ENCODE results near the gene JAKMIP1. TPM values are rescaled to one million over a fixed set of nuclear protein-coding genes. Genes with fewer than 3 reads are reported as not detected.

The JAKMIP1 gene
- total and polyA plus RNA-seq, 12 donors, result 0.14 to 5.3 (median 2.9) TPM; not detected in 2

DNA sequence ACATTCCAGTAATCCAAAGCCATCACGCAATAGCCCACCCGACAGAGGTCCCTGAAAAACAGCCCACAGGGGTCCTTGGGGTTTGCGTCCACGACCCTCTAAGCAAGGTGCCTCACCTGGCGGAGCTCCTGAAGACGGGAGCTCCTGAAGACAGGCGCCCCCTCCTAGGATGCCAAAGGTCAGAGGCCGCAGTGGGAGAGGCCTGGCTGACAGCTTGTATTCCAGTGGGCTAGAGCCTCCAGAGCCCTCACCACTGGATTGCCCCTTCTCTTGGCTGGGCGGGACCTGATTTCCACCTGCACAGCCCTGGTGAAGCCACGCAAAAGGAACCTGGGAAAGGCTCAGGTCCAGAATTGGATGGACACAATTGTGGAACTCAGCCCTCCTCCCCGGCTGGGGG is 39.6 kb upstream of the JAKMIP1 start:
- Histone ChIP-seq H3K9me3 (replicated peaks in 1 of 3) (no peaks in the 10 kb centered on the region), H3K36me3 (replicated peaks in 1 of 2) (no peaks in the 10 kb centered on the region), H3K4me1 (replicated peaks in 1 of 2) (no peaks in the 10 kb centered on the region), H3K4me3 (no peak overlapping the region), H3K27ac (no peak overlapping the region), H3K27me3 (no peaks in the 10 kb centered on the region)
- WGBS, 4 donors, result 58 to 78% (median 73%) methylated on average over 7 to 11 of the region's 11 CpGs
- no peak for TF ChIP-seq POLR2A (IDR thresholded peaks at IDR 0.05)
- TF ChIP-seq, protein P1, sequence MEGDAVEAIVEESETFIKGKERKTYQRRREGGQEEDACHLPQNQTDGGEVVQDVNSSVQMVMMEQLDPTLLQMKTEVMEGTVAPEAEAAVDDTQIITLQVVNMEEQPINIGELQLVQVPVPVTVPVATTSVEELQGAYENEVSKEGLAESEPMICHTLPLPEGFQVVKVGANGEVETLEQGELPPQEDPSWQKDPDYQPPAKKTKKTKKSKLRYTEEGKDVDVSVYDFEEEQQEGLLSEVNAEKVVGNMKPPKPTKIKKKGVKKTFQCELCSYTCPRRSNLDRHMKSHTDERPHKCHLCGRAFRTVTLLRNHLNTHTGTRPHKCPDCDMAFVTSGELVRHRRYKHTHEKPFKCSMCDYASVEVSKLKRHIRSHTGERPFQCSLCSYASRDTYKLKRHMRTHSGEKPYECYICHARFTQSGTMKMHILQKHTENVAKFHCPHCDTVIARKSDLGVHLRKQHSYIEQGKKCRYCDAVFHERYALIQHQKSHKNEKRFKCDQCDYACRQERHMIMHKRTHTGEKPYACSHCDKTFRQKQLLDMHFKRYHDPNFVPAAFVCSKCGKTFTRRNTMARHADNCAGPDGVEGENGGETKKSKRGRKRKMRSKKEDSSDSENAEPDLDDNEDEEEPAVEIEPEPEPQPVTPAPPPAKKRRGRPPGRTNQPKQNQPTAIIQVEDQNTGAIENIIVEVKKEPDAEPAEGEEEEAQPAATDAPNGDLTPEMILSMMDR (IDR thresholded peaks at IDR 0.05), result no peak
- no peak for DNase-seq
- intact Hi-C loops (cut with DNase I), result no loop called here

DNA sequence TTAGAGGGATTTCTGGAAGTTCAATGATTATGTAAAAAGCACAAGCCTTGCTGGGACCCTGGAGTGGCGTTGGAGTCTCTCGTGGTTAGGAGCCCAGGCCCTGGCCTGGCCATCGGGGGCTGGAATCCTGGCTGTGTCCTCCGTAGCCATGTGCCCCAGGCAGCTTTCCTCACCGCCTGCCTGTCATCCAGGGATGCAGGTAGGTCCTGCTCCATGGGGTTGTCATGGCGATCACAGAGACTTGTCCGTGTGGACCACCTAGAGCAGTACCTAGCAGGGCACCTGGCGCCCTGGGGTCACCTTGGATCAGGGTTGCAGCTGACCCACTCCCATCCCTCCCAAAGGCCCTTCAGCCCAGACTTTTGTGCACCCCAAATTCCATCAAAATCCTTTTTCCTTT is 39.1 kb upstream of the JAKMIP1 start:
- H3K36me3 ChIP-seq (replicated peaks in 1 of 2), result no peaks in the 10 kb centered on the region
- H3K4me1 ChIP-seq (replicated peaks in 1 of 2), result no peaks in the 10 kb centered on the region
- H3K27me3 ChIP-seq, result no peaks in the 10 kb centered on the region
- DNase-seq, result no peak
- no peak overlapping the region for H3K27ac ChIP-seq
- H3K4me3 ChIP-seq, result no peak overlapping the region
- intact Hi-C loops (cut with DNase I), result no loop called here
- TF ChIP-seq, protein P1 (IDR thresholded peaks at IDR 0.05), result no peak
- no peak for TF ChIP-seq POLR2A (IDR thresholded peaks at IDR 0.05)
- WGBS, 4 donors, result 60 to 87% (median 76%) methylated on average over 3 to 8 of the region's 8 CpGs
- H3K9me3 ChIP-seq (replicated peaks in 1 of 3), result no peaks in the 10 kb centered on the region

DNA sequence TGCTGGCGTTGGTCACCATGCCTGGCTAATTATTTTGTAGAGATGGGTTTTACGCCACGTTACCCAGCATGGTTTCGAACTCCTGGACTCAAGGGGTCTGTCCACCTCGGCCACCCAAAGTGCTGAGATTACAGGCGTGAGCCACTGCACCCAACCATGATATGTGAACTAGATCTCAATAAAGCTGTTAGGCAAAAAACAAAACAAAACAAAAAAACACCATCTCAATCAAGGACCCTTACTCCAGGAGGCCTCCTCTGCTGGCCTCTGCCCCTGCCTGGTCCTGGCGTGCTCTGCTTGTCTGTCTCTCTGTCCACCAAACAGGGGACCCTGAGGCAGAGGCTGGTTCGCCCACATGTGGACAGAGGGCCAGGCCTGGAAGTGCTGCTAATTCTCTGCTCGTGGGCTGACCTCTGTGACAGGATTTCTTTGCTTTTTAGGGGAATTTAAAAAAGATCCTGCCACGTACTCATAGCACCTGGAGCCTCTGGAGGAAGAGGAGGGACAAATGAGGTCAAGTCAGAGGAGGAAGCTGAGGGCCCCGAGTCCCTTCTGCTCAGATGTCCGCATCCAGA is 36.6 kb upstream of the JAKMIP1 start:
- intact Hi-C loops (cut with DNase I), result no loop called here
- Histone ChIP-seq H3K9me3 (replicated peaks in 1 of 3) (no peaks in the 10 kb centered on the region), H3K4me1 (replicated peaks in 1 of 2) (no peaks in the 10 kb centered on the region), H3K27ac (no peak overlapping the region), H3K4me3 (no peak overlapping the region), H3K36me3 (replicated peaks in 1 of 2) (no peaks in the 10 kb centered on the region), H3K27me3 (no peaks in the 10 kb centered on the region)
- DNase-seq, result peak in 1 of 7 donors; percentile 31
- WGBS, 4 donors, result 73 to 79% (median 75%) methylated on average over 10 to 12 of the region's 12 CpGs
- TF ChIP-seq POLR2A (IDR thresholded peaks at IDR 0.05), result no peak
- TF ChIP-seq, protein P1 (IDR thresholded peaks at IDR 0.05), result no peak

DNA sequence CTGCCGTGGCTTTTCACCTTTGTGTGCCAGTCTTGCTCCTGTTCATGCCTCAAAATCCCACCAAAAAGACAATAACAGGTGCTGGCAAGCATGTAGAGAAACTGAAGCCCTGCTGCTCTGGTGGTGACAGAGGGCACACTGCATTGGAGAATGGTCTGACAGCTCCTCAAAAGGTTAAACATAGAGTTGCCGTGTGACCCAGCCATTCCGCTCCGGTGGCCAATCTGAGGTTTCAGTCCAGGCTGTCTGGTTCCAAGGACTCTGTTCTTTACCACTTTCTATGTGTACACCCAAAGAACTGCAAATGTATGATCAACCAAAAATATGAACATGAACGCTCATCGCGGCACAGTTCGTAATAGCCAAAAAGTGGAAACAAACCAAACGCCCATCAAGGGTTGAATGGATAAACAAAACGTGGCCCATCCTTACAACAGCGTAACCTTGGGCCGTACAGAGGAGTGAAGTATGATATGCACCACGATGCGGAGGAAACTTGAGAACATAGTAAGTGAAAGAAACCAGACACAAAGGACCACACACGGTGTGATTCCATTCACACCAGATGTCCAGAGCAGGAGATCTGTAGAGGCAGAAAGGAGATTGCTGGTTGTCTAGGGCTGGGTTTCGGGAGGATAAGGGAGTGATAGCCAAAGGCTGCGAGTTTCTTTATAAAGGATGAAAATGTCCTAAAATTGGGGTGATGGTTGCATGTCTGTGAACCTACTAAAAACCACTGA is 35.7 kb upstream of the JAKMIP1 start:
- H3K9me3 ChIP-seq (replicated peaks in 1 of 3), result no peaks in the 10 kb centered on the region
- DNase-seq, result peak in 1 of 7 donors; percentile 24
- intact Hi-C loops (cut with DNase I), result no loop called here

More for the DNA sequence above, 35.7 kb upstream of the JAKMIP1 start:
- H3K27me3 ChIP-seq, result no peaks in the 10 kb centered on the region
- TF ChIP-seq POLR2A (IDR thresholded peaks at IDR 0.05), result no peak
- TF ChIP-seq, protein P1 (IDR thresholded peaks at IDR 0.05), result no peak
- no peaks in the 10 kb centered on the region for H3K4me1 ChIP-seq (replicated peaks in 1 of 2)
- WGBS, 4 donors, result 61 to 69% (median 61%) methylated on average over 17 of the region's 17 CpGs
- H3K27ac ChIP-seq, result no peak overlapping the region
- no peak overlapping the region for H3K4me3 ChIP-seq
- H3K36me3 ChIP-seq (replicated peaks in 1 of 2), result no peaks in the 10 kb centered on the region
